ENCODE data around the gene C6orf89. TPM values are rescaled to one million over a fixed set of nuclear protein-coding genes. Genes with fewer than 3 reads are reported as not detected.

The C6orf89 gene
- total and polyA plus RNA-seq, 2 of the 8 experiments (the other 6 are each of a cell fraction or from before 2014, with no cell fraction given) = 4.6 to 12.3 TPM

- no peak overlapping the region for H3K4me2 ChIP-seq (ENCODE audit: insufficient read depth in 1 of 2, low read depth in 2 of 2, low read length in 2 of 2)
Observed at GRCh38 chr6:36888115-36888643, 2.4 kb downstream of the C6orf89 start.

More at GRCh38 chr6:36888115-36888643, 2.4 kb downstream of the C6orf89 start:
- no peaks in the 10 kb centered on the region for H3K9me3 ChIP-seq (ENCODE audit: insufficient read depth in 2 of 2, low read depth in 1 of 2, low read length in 1 of 2)
- ChIA-PET CTCF (ENCODE audit: partially characterized antibody) (interaction anchor here (0.6 to 4.6 kb wide), 5 partner anchors 26 to 1268 kb away, joined by 3 to 18 read pairs (median 3); no protein-coding TSS in a partner anchor), POLR2A (ENCODE audit: partially characterized antibody) (interaction anchor here (2.3 kb wide), 1 partner anchor 14 kb away, joined by 9 read pairs; the partner anchor contains the start of gene PPIL1)
- no peaks in the 10 kb centered on the region; a peak in 1 of 7 replicates for H3K4me1 ChIP-seq (replicated peaks in 1 of 4; ENCODE audit: control insufficient read depth in 3 of 4, insufficient read depth in 4 of 4, low read length in 3 of 4)
- H4K5ac ChIP-seq (ENCODE audit: insufficient read length, low read depth, low read length) = no peak overlapping the region
- no peak overlapping the region for H3K4ac ChIP-seq (replicated peaks; ENCODE audit: insufficient read length, low read depth, low read length)
- H2AFZ ChIP-seq (ENCODE audit: low read length) = no peak overlapping the region
- no peaks in the 10 kb centered on the region; the same call in 1 of the 2 replicates for H3K23me2 ChIP-seq (ENCODE audit: low read depth, low read length)
- no peak overlapping the region for H3K9ac ChIP-seq (replicated peaks in 1 of 4; ENCODE audit: extremely low read depth in 1 of 4, low read depth in 3 of 4, low read length in 3 of 4)
- no peak for TF ChIP-seq EZH2 (IDR thresholded peaks at IDR 0.05; ENCODE audit: low read depth, low read length, severe bottlenecking)
- TF ChIP-seq MAFK (IDR thresholded peaks at IDR 0.05; ENCODE audit: low read depth, low read length) = no peak
- no peaks in the 10 kb centered on the region for H3K27me3 ChIP-seq (replicated peaks in 1 of 4; ENCODE audit: control insufficient read depth in 3 of 4, extremely low read depth in 1 of 4, insufficient read depth in 3 of 4, low read length in 3 of 4)
- no peak overlapping the region for H2BK20ac ChIP-seq (ENCODE audit: low read length)
- no peak overlapping the region for H3K14ac ChIP-seq (ENCODE audit: insufficient read length)
- H4K20me1 ChIP-seq (replicated peaks in 1 of 2; ENCODE audit: control insufficient read depth in 1 of 2, insufficient read depth in 2 of 2, low read length in 2 of 2) = peaks cover 0 to 3% of the 10 kb centered on the region in 2 experiments
- H3K23ac ChIP-seq (ENCODE audit: insufficient read length) = no peak overlapping the region
- H3K18ac ChIP-seq (ENCODE audit: extremely low read depth, low read length) = no peak overlapping the region
- 94% methylated on average over 7 of the region's 7 CpGs; no CpG with 5 or more reads in 1 of the 2 experiments for WGBS, 2 experiments (ENCODE audit: extremely low coverage in 1 of 2, insufficient coverage in 1 of 2, insufficient read length in 1 of 2, insufficient replicate concordance in 2 of 2, low coverage in 1 of 2, low lambda C conversion rate in 2 of 2, missing lambda C conversion rate in 1 of 2)
- H2BK5ac ChIP-seq (ENCODE audit: low read depth, low read length) = no peak overlapping the region
- H3K27ac ChIP-seq (ENCODE audit: low read depth, low read length) = no peak overlapping the region
- H2BK15ac ChIP-seq (ENCODE audit: low read length) = no peak overlapping the region
- H2BK12ac ChIP-seq (ENCODE audit: low read depth, low read length) = no peak overlapping the region
- H3K36me3 ChIP-seq (ENCODE audit: control insufficient read depth in 2 of 4, insufficient read depth in 4 of 4, low read length in 3 of 4) = no peaks in the 10 kb centered on the region
- no peaks in the 10 kb centered on the region for H3K79me2 ChIP-seq (ENCODE audit: control insufficient read depth in 1 of 2, insufficient read depth in 2 of 2, low read length in 2 of 2)
- no peak overlapping the region for H2BK120ac ChIP-seq (replicated peaks; ENCODE audit: low read depth, low read length)
- no peak overlapping the region for H3K56ac ChIP-seq (replicated peaks; ENCODE audit: insufficient read length, low read depth, low read length)
- no peaks in the 10 kb centered on the region for H3K79me1 ChIP-seq (ENCODE audit: low read depth, low read length)
- no peak for DNase-seq (ENCODE audit: low read depth in 1 of 2, low spot score in 2 of 2)
- no peak overlapping the region for H3K4me3 ChIP-seq (ENCODE audit: extremely low read depth in 1 of 4, insufficient read depth in 2 of 4, low read depth in 3 of 4, low read length in 4 of 4)
- no peak overlapping the region for H4K8ac ChIP-seq (ENCODE audit: extremely low read depth, insufficient read depth, low read length)
- FAIRE-seq = no peak
- H4K91ac ChIP-seq (replicated peaks; ENCODE audit: insufficient read length, low read length) = no peak overlapping the region
- H2AK5ac ChIP-seq (ENCODE audit: low read depth, low read length) = no peak overlapping the region
